Stromal cell of bone marrow (primary cell): ENCODE data around the gene ALPL.
"Not testable (repeated sequence)": the region's sequence is repeated elsewhere in the genome, so short reads cannot be mapped to it uniquely, and the experiment has no call there.

Source experiments
- DNase-seq: peaks from one replicate; pipeline ENCODE4 v3.0.0-alpha.2; 2012; ENCODE audit warnings: low read depth

ALPL gene

DNA sequence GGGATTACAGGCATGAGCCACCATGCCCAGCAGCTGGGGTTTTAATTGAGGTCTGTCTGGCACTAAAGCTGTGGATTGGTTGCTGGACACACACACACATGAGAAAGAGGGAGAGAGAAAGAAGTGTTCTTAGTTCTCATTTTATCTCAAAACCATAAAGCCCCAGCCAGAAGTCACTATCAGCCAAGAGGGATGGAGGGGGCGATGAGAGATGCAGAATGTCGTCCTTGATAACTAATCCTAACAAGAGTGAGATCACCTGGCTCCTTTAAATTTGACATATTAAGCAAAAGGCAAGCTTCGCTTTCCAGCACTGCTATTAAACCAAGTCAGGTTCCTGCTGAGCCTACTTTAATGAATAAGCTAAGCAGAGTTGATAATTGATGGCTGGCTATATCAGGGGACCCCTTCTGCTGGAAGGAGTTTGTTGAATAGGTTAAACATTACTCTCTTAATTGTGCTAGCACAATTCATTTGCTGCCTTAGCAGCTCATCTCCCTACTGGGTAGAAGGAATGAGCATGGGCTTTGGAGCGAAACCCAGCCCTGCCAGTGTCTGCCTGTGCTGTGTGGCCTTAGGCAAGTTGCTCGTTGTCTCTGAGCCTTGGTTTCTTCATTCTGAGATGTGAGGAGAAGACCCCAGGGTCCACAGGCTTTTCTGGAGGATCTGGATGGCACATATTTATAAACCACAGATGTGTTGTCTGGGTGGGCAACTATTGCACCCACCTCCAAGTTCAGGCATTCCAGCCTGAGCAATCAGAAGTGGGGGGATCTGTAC, 50.8 kb downstream of the ALPL start:
- DNase-seq = no peak

DNA sequence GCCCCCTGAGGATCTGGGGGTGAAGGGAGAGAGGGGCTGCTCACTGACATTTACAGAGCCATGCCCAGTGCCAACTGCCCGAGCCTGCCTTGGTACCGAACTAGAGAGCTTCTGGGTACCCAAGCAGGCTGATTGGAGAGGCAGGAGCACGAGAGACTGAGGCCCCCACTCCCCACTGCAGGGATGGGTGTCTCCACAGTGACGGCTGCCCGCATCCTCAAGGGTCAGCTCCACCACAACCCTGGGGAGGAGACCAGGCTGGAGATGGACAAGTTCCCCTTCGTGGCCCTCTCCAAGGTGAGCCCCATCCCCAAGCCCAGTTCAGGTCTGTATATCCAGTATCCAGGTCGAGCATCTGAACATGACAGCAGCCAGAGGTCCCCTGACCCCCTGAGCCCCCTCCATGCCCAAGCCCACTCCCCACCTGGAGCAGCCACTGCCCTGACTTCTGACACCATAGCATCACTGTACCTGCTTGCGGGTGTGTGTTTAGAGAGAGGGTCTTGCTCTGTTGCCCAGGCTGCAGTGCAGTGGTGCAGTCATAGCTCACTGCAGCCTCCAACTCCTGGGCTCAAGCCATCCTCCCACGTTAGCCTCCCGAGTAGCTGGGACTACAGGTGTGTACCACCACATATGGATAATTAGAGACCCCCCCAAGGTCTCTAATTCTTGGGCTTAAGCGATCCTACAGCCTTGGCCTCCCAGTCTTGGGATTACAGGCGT, 51.9 kb downstream of the ALPL start:
- DNase-seq = no peak

- DNase-seq = no peak
Observed at GRCh38 chr1:21562896-21563295, 53.7 kb downstream of the ALPL start.

DNA sequence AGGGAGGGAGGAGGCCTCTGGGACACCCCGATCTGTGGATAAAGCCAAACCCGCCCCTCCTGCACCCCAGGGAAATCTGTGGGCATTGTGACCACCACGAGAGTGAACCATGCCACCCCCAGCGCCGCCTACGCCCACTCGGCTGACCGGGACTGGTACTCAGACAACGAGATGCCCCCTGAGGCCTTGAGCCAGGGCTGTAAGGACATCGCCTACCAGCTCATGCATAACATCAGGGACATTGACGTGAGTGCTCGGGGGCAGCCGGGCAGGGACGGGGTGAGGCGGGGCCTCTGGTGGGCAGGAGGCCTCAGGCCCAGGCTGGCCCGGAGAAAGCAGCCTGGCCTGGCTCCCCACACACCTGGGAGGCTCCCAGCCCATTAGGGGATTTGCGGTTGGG, 54.7 kb downstream of the ALPL start:
- DNase-seq = no peak

GRCh38 chr1:21564521-21565095, 55.4 kb downstream of the ALPL start:
- no peak for DNase-seq

DNA sequence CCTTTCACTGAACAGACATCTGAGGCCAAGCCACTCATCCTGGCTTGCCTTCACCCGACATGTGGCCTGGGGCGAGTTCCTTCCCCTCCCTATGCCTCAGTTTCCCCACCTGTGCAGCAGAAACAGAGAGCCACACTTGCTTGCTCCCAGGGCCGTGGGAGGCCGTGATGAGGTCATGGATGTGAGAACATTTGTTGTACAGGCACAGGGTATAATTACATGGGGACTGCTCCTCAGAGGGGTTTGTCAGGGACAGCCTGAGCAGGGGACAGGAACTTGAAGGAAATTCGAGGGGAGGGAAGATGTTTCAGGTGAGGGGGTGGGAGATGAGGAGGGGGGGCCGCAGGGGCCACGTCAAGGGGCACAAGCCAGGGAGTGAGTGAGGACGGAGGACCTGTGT, 56.1 kb downstream of the ALPL start:
- DNase-seq = no peak

- not testable (repeated sequence) for DNase-seq
Observed at GRCh38 chr1:21566361-21566760, 57.1 kb downstream of the ALPL start.

DNA sequence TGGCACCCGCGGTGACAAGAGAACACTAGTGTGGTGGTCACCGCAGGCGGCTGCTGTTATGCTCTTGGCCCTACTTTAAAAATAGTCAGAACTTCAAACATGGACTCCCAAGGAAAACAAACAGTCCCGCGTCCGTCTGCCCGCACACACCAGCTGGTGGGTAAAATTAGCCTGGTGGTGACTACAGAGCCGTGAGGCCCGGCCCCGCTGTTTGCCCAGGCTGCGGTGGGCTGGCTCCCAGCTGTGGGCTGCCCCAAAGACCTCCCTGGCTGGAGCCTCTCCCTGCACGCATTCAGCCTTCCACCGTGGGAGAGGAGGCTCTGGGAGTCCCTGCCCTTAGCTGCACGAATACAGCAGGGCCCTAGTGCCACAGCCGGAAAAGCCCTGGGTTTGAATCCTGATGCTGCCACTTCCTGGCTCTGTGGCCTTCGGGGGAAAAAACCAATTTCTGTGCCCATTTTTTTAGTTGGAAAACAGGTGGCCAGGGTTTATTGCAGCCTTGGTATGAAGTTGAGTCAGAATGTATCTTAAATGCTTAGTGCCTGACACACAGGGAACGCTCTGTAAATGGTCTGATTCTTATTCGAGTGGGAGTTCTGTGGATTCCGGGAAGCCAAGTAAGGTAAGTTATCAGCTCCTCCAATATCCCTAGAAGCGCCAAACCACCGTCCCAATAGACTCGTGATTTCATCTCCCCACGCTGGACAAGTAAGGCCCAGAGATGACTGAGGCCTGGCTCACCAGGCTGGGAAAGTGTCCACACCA, 58.2 kb downstream of the ALPL start:
- peak; percentile 88 for DNase-seq

GRCh38 chr1:21568006-21568746, 59.0 kb downstream of the ALPL start:
- DNase-seq = no peak

DNA sequence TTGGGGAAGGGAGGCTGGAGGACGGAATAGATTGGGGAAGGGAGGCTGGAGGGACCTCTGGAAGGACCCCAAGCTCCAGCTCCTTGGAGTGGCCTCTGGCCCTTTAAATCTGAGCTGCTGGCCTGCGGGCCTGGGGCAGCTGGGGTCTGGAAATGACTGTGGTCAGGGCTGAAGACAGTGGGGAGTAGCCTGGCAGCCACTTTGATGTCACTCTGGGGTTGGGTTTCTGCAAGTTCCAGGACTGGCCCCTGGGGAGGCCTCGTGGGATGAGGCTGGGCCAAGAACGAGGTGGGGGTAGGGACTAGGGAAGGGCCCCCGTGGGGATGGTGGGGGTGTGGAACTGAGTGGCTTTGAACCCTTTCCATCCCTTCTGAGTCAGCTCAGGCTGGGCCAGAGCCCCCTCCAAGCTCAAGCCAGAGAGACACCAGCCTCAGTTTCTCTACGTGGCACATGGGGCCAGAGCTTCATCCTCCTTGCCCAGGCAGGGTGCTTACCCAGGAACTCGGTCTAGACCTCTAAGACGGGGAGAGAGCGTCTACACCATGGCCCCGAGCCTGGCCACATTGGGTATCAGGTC, 59.7 kb downstream of the ALPL start:
- DNase-seq = no peak

- DNase-seq = no peak
Observed at GRCh38 chr1:21569820-21570527, 60.8 kb downstream of the ALPL start.

DNA sequence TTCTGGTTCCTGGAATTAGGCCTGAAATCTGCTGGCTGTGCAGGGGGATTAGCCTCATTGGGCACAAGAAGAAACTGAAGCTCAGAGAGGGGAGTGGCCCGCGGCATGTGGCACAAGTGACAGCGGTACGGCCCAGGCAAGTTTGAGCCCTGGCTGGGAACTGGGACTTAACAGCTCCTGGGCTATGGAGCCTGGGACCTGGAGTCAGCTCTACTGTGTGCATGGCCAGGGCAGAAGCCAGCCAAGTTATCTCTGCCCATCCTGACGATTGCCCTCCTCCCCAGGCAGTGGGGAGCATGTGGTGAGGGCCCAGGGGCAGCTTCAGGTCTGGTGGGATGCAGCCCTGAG, 61.3 kb downstream of the ALPL start:
- DNase-seq = no peak

GRCh38 chr1:21570885-21571284, 61.7 kb downstream of the ALPL start:
- no peak for DNase-seq

GRCh38 chr1:21572221-21572620, 63.0 kb downstream of the ALPL start:
- no peak for DNase-seq

DNA sequence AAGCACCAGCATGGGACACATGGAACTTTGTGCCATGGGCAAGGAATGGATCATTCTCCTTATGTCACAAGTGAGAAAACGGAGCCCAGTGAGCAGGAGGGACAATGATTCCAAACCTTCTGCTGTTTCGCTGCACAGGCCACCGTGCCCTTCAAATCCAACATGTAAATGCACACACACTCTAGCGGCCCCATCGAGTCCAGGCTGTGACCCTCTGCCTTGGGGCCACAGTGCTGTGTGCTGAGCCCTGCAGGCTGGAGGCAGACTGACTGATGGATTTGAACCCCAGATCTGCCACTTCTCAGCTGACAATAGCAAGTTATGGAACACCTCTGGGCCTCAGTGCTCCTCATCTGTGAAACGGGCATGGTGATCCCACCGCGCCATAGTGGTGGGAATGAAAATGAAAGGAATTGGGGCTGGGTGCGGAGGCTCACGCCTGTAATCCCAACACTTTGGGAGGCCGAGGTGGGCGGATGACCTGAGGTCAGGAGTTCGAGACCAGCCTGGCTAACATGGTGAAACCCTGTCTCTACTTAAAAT, 63.6 kb downstream of the ALPL start:
- no peak for DNase-seq

GRCh38 chr1:21573475-21573874, 64.3 kb downstream of the ALPL start:
- DNase-seq = no peak

DNA sequence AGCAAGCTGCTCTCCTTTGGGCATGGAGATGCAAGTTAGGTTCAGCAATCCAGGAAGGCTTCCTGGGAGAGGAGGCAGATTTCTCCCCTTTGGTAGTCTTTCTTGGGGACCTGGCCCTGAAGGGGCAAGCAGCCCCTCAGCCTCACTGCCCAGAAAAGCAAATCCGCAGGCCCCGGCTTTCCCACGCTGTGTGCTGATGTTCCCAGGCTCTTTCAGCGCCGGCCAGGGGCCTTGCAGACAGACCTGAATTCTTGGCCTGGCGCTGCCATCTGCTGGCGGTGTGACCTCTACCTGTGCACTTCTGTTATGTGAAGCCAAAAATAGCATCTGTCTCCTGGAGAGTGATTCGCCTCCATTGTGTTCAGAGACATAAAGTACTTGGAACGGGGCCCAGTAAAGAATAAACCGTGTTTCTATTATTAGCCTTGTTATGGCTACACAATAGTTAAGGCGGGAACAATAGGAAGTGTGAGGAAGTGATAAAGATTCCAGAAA, 64.8 kb downstream of the ALPL start:
- DNase-seq = peak; percentile 40

- DNase-seq = no peak
Observed at GRCh38 chr1:21574466-21575151, 65.4 kb downstream of the ALPL start.

DNA sequence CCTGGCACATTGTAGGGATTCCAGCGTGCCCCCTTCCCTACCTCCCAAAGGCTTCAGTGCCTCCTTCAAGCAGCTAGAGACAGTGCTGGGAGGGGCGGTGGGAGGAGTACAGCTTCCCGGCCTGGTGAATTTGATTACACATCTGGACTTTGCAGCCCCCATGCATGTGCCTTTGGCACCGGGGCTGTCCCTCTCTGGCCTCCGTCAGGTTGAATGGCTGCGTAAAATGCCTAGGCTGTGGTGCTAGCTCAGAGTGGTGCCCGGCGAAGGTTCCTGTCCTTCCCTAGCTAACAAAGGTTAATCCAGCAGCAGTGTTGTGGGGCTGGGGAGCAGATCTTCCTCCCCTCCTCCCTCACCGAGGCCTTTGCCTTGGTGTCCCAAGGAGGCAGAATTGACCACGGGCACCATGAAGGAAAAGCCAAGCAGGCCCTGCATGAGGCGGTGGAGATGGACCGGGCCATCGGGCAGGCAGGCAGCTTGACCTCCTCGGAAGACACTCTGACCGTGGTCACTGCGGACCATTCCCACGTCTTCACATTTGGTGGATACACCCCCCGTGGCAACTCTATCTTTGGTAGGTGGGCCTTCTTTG, 66.2 kb downstream of the ALPL start:
- DNase-seq = no peak
